CD4-positive, alpha-beta T cell (primary cell): Measurements from ENCODE around the gene PTPRM. TPM values are rescaled to one million over a fixed set of nuclear protein-coding genes. Genes with fewer than 3 reads are reported as not detected.

Experiments
- ATAC-seq: fragments of 200-7000 bp; cut with Tn5 transposase; one replicate; pipeline ENCODE4 v1.10.0; 2022; ENCODE audit warnings: mild to moderate bottlenecking; ENCODE audit not compliant: poor library complexity
- CTCF ChIA-PET: fragments of 350-600 bp; sonication (Branson Sonifier 250); formaldehyde crosslinking; loops from one replicate; lab custom pipeline; 2021; ENCODE audit warnings: antibody characterized with exemption, inconsistent platforms; lab: Charles Lee
- POLR2A ChIA-PET: fragments of 350-600 bp; sonication (Branson Sonifier 250); formaldehyde crosslinking; loops from one replicate; lab custom pipeline; 2021; ENCODE audit warnings: antibody characterized with exemption, inconsistent platforms; lab: Charles Lee
- DNase-seq, 14 experiments: peaks; one replicate each; pipeline ENCODE4 v3.0.0-alpha.2; 2013 to 2020; ENCODE audit warnings: mixed read lengths in 2 of 14
- H3K27ac ChIP-seq, 2 donors: one replicate each; pipeline versions ENCODE4 v1.5.1 to v1.7.0; 2013; ENCODE audit warnings: low read length in 2 of 2, low read depth in 1 of 2, mild to moderate bottlenecking in 1 of 2
- H3K27me3 ChIP-seq, 2 experiments: 1 replicate in 1 of 2; 2 replicates in 1 of 2; pipeline versions ENCODE4 v1.6.1 to v1.7.0; 2013; ENCODE audit warnings: low read length in 2 of 2, control low read depth in 1 of 2, mild to moderate bottlenecking in 1 of 2, moderate library complexity in 1 of 2; ENCODE audit not compliant: insufficient read depth in 2 of 2, control insufficient read depth in 1 of 2
- H3K36me3 ChIP-seq: one replicate; pipeline ENCODE4 v1.6.1; 2013; ENCODE audit warnings: low read length, control low read depth; ENCODE audit not compliant: insufficient read depth
- H3K4me1 ChIP-seq: one replicate; pipeline ENCODE4 v1.6.1; 2013; ENCODE audit warnings: low read length, control low read depth; ENCODE audit not compliant: insufficient read depth
- H3K4me3 ChIP-seq: one replicate; pipeline ENCODE4 v1.5.1; 2013; ENCODE audit warnings: mild to moderate bottlenecking, low read length, moderate library complexity
- H3K9me3 ChIP-seq, 2 experiments: 1 replicate in 1 of 2; 2 replicates in 1 of 2; pipeline versions ENCODE4 v1.6.1 to v1.7.0; 2013; ENCODE audit warnings: low read length in 2 of 2, mild to moderate bottlenecking in 2 of 2, control low read depth in 1 of 2, moderate library complexity in 1 of 2; ENCODE audit not compliant: control insufficient read depth in 1 of 2, insufficient read depth in 1 of 2
- H3K27ac Mint-ChIP-seq: one replicate; pipeline ENCODE4 v1.8.0; 2020; ENCODE audit warnings: mixed read lengths
- H3K27me3 Mint-ChIP-seq: one replicate; pipeline ENCODE4 v1.8.0; 2021; ENCODE audit warnings: mixed read lengths
- H3K36me3 Mint-ChIP-seq: one replicate; pipeline ENCODE4 v1.8.0; 2021; ENCODE audit warnings: low read depth, mixed read lengths
- H3K4me1 Mint-ChIP-seq: one replicate; pipeline ENCODE4 v1.8.0; 2021; ENCODE audit warnings: low read depth, mixed read lengths
- H3K4me3 Mint-ChIP-seq: one replicate; pipeline ENCODE4 v1.8.0; 2020; ENCODE audit warnings: mild to moderate bottlenecking, mixed read lengths
- H3K9me3 Mint-ChIP-seq: one replicate; pipeline ENCODE4 v1.8.0; 2020; ENCODE audit warnings: mixed read lengths
- CTCF ChIP-seq: fragments of 200-600 bp; IDR thresholded peaks from one replicate; pipeline ENCODE4 v1.8.0; 2022; ENCODE audit warnings: antibody characterized with exemption, mild to moderate bottlenecking
- intact Hi-C, 2 experiments: fragments of 100-400 bp; cut with DNase I in 1 of 2; cut with micrococcal nuclease in 1 of 2; formaldehyde crosslinking; loops; one replicate each; pipeline versions ENCODE4 v1.15.1 to v1.9.0; 2023 to 2025; cut with DNase I, micrococcal nuclease
- total RNA-seq, 174 experiments: library from RNA in 2 of 174; stranded (reverse) in 2 of 174; gene quantifications; one replicate each; pipeline ENCODE4 v1.2.3 and lab custom pipeline; 2021 to 2026

The PTPRM gene
- total RNA-seq, 2 experiments from 2014 or later: 21.7 to 21.9 TPM

GRCh38 chr18:7572822-7573221 lies 5.7 kb downstream of the PTPRM start:
- DNase-seq (peak in 1 of 14 experiments; percentile 16), ATAC-seq (no peak)
- peak overlapping the region in 1 of 2 donors; percentile 41 for H3K27ac ChIP-seq
- Mint-ChIP-seq H3K4me1 (peaks cover 15% of the 10 kb centered on the region), H3K4me3 (peak overlapping the region; percentile 31), H3K27ac (peak overlapping the region; percentile 6), H3K27me3 (peaks cover 43% of the 10 kb centered on the region), H3K9me3 (no peaks in the 10 kb centered on the region), H3K36me3 (no peaks in the 10 kb centered on the region)
- ChIA-PET CTCF (no interaction called here), POLR2A (no interaction called here)
- no peaks in the 10 kb centered on the region for H3K36me3 ChIP-seq
- no peaks in the 10 kb centered on the region for H3K4me1 ChIP-seq
- H3K9me3 ChIP-seq: peaks cover 0 to 7% of the 10 kb centered on the region in 2 experiments
- TF ChIP-seq CTCF: no peak
- peak overlapping the region; percentile 23 for H3K4me3 ChIP-seq
- intact Hi-C loops: no loop called here
- peaks cover 14 to 15% of the 10 kb centered on the region in 2 experiments for H3K27me3 ChIP-seq

GRCh38 chr18:7575465-7576028 lies 8.4 kb downstream of the PTPRM start:
- DNase-seq (no peak), ATAC-seq (no peak)
- Histone ChIP-seq H3K27ac (no peak overlapping the region), H3K27me3 (peaks cover 2 to 4% of the 10 kb centered on the region in 2 experiments), H3K4me3 (no peak overlapping the region), H3K36me3 (no peaks in the 10 kb centered on the region), H3K9me3 (peaks cover 0 to 3% of the 10 kb centered on the region in 2 experiments), H3K4me1 (no peaks in the 10 kb centered on the region)
- no peaks in the 10 kb centered on the region for H3K9me3 Mint-ChIP-seq
- no peaks in the 10 kb centered on the region for H3K36me3 Mint-ChIP-seq
- intact Hi-C loops: no loop called here
- H3K4me1 Mint-ChIP-seq: peaks cover 6% of the 10 kb centered on the region
- ChIA-PET POLR2A (no interaction called here), CTCF (no interaction called here)
- peaks cover 22% of the 10 kb centered on the region for H3K27me3 Mint-ChIP-seq
- H3K27ac Mint-ChIP-seq: no peak overlapping the region
- TF ChIP-seq CTCF: no peak
- H3K4me3 Mint-ChIP-seq: no peak overlapping the region

DNA sequence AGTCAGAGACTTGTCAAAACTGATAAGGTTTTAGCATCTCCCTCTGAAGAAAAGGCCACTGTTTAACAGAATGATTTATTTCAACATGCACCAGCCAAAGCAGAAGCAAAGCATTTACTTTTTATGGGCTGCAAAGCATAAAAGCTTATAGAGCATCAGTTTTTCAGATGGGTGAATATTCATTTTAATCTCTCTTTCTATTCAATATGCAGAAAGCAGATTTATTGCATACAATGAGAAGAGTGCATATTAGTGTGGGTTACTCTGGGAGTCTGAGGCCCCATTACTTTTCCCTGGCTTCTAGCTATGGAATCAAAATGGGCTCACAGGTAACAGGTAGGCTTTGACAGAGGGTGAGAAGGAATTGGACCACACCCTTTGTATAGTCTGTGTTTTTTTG lies 9.0 kb downstream of the PTPRM start:
- Mint-ChIP-seq H3K9me3 (no peaks in the 10 kb centered on the region), H3K27ac (no peak overlapping the region), H3K27me3 (peaks cover 17% of the 10 kb centered on the region), H3K4me3 (no peak overlapping the region), H3K4me1 (peaks cover 6% of the 10 kb centered on the region), H3K36me3 (no peaks in the 10 kb centered on the region)
- no peaks in the 10 kb centered on the region for H3K27me3 ChIP-seq
- H3K27ac ChIP-seq: no peak overlapping the region
- H3K4me3 ChIP-seq: no peak overlapping the region
- DNase-seq: no peak
- no peak for ATAC-seq
- intact Hi-C loops: no loop called here
- no peaks in the 10 kb centered on the region for H3K4me1 ChIP-seq
- H3K9me3 ChIP-seq: peaks cover 0 to 3% of the 10 kb centered on the region in 2 experiments
- H3K36me3 ChIP-seq: no peaks in the 10 kb centered on the region
- POLR2A ChIA-PET: no interaction called here
- CTCF ChIA-PET: no interaction called here
- TF ChIP-seq CTCF: no peak
